GM19324 (cell line): Measurements from ENCODE around the gene ZBTB21.

Experiments
- ATAC-seq: cut with Tn5 transposase; IDR thresholded peaks from one replicate; pipeline ENCODE4 v1.9.1; 2021; ENCODE audit warnings: mild to moderate bottlenecking, moderate library complexity; ENCODE audit not compliant: unreplicated experiment, low FRiP score

ZBTB21 gene

DNA sequence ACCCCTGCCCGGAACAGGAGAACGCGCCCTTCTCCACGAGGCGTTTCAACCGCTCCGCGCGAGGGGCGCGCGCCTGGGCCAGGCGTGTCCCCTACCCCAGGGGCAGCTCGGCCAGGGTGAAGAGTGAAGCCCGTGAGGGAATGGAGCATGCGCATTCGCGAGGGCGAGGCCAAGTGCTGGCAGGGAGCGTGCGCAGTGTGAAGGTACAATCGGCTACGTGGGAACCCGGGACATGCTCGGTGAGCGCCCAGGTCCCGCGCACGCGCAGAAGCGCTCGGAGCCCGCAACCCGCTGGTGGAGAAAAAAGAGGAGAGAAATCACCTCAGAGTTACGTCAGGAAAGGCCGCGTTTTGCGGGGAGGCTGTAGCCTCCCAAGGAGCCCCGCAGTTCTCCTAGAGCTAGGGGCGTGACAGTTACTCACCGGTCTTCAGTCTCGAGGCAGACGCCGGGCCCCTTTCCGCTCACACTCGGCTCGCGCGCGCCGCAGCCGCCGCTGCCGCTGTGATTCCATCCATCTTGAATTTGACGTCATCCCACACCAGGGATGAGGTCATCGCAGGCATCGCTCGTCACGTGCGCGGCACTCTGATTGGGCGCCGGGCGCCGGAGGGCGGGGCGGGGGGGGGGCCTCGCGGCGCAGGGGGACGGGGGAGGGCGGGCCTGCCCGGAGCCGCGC is at the start of gene ZBTB21:
Gene ZBTB21, minus strand, starts transcription at position 530 of the 676 bp plus-strand sequence. CDS start 16,265 bp downstream, outside the sequence.
- ATAC-seq, result peak; percentile 72

DNA sequence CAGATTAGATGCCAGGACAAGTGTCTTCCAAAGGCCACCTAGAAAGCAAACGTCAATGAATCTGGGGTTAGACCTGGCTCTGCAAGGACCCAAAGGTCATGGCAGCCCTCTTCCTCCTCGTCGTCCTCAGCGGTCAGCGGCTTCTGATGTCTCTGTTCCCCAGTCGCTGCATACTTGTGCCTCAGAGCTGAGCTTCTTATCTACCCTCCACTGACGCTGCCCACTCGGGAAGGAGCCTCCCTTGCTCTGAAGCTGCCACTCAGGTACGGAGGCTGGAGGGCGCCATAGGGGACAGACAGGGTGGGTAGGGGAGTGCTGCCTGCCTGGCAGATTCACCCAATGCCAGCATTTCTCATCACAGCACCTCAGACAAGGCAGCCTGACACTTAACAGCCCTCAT is 49.6 kb upstream of the ZBTB21 start:
- ATAC-seq, result no peak

DNA sequence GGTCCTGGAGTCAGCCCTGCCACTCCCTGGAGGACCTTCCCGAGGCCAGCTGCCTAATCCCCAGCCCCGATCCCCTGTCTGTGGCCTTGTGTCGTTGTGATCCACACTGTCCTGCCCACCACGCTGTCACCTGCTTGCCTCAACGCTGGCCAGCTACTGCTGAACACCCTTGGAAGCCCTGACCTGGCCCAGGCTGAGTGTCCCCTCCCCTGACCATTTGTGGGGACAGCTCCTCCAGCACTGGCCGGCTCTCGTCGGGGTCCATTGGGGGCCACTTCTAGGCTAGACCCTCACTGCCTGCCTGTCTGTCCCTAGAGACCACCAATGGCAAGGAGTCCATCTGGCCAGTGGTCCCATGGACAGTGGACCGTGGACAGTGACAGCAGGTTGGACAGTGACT is 49.0 kb upstream of the ZBTB21 start:
- ATAC-seq, result no peak

DNA sequence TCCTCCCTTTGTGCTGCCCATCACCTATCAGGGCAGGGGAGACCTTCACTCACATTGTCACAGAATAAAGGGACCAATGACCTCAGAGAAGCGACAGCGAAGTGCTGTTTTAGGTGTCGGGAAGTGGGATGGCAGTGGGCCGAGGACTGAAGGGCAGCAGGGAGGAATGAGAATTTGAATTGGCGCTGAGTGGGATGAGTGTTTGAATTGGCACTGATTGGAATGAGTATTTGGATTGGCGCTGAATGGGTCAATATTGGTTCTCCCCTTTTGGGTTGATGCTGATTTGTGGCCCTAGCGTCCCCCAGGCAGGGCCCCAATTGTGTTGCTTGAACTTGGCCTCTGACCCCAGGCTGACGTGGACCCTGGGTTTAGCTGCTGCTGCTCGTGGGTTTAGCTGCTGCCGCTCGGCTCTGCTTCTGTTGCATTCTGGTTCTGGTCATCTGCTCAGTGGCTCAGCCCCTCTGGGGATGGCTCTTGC is 48.5 kb upstream of the ZBTB21 start:
- ATAC-seq, result no peak

DNA sequence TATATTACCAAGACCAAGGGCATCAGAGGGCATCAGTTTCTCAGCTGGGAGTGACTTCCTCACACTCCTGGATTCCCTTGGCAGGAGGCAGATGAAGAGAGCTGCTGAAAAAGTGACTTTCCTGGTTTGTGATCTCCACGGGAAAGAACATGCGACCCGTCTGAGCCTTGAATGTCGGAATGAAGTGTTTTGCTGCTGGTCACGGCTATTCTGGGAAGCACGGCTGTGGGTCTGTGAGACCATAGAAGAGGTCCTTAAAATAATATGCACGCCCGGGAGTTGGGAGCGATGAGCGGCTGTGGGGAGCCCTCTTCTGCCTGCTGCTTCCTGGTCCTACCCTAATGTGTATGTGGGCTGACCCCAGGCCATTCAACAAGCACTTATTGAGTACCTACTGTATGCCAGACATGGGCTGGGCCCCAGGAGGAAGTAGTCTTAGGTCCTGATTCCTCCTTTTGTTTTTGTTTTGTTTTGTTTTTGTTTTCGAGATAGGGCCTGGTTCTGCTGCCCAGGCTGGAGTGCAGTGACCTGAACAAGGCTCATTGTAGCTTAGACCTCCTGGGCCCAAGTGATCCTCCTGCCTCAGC is 47.8 kb upstream of the ZBTB21 start:
- ATAC-seq, result no peak

- no peak for ATAC-seq
Observed at GRCh38 chr21:42056996-42057689, 47.0 kb upstream of the ZBTB21 start.

- ATAC-seq, result no peak
Observed at GRCh38 chr21:42056468-42056867, 46.3 kb upstream of the ZBTB21 start.

DNA sequence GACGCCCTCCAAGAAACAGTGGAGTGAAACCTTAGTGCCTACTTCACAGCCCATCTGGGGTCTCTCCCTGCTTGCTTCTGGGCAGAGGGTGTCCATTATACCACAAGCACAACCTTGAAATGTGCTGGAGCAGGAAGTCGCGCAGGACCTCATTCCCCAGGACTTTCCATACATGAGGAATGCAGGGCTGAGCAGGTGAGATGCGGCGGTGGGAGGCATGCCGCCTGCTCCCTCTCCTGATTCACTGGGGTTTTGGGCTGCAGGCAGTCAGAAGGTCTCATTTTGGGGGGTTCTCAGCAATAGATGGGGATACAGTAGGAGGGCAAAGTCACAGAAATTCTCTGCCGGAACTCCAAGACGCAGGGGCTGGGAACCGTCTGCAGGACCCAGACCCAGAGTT is 45.3 kb upstream of the ZBTB21 start:
- no peak for ATAC-seq

DNA sequence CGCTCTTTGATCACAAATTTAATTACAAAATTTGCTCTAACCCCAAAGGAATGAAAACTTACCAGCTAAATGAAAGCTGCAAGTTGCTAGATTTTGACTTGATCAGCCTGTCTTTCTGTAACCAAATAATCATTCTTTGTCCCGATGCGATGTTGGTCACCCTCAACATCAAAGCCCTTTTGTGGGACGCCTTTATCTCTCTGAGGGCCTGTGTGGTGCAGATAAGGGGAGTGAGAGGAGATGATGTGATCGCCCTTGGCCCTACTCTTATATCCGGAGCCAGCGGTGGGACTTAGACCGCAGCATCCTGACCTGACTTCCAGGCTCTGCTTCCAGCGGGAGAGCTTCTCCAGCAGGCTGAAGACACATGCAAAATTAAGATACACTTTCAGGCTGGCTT is 41.6 kb upstream of the ZBTB21 start:
- no peak for ATAC-seq

GRCh38 chr21:42049578-42050430 is 39.6 kb upstream of the ZBTB21 start:
- ATAC-seq, result no peak

DNA sequence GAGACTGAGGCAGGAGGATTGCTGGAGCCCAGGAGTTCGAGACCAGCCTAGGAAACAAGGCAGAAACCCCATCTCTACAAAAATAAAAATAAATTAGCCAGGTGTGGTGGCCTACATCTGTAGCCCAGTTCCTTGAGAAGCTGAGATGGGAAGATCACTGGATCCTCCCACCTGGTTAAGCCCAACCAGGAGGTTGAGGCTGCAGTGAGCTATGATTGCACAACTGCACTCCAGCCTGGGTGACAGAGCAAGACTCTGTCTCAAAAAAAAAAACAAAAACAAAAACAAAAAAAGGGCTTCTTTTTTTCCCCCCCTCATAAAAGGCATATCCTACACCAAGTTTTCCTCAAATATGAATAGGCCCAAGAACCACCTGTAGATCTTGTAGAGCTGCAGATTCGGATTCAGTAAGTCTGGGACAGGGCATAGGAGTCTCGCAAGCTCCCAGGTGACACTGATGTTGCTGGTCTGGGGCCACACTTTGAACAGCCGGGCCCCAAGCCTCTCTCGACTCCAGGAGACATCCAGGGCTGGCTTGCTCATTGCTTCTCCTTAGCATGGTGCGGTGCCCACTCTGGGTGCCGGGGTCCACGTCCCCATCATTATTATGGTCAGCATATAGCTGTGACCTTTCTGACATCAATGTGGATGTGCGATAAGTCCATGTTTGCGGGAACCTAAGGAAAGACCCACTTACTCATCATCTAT is 38.9 kb upstream of the ZBTB21 start:
- ATAC-seq, result no peak

DNA sequence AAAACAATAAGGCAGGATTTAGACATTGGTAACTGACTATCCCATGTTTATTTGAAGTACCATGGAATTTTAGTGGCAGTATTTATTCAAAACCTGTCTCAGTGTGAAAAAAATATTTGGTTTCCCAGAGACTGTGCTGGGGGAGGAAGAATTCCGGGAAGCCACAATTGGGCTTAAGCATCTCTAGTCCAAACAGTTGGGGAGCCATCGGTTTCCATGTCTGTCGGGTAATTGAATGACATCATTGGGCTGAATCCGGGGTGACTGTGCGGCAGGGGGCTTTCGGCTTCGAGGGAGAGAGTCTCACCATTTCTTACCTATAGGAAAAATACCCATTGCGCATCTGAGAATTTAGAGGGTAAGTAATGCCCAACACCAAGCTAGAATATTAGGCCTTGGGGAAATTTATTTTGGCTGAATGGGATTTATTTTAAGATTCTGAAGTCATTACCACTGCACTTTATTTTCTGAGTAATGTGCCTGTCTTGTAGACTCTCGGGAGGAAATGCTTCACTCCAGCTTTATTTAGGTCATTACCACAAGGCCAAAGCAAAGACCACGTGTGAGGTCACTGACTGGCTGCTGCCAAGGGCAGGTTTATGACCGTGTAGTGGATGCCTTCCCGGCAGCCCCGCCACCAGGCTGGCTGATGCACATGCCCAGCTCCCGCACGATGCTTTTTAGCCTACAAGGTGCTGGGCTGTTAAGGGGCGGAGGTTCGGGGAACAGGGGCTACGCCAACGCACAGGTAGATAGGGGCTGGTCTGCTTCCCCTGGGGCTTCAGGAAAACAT is 37.9 kb upstream of the ZBTB21 start:
- no peak for ATAC-seq

DNA sequence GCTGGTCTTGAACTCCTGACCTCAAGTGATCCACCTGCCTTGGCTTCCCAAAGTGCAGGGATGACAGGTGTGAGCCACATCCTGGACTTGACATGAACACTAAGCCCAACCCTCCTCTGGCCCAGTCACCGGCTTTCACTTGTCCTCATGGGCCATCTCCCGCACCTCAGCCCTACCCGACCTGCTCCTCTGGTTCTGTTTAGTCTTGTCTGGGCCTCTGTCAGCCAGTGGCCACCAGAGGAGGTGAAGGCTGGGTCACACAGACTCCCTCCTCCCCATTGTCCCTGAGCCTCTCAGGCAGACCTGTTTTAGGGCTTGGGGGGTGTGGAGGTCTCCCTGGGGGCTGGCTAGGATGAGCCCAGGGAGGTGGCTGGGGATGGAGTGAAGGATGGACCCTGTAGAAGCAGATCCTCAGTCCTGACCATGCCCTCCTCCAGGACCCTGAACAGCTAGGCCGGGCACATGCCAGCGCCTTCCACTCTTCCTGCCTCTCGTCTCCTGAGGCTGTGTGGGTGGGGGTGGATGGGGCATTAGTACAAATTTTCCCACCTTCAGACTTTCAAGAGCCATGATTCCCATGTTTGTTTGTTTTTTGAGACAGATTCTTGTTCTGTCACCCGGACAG is 34.8 kb upstream of the ZBTB21 start:
- no peak for ATAC-seq

GRCh38 chr21:42043961-42044360 is 33.8 kb upstream of the ZBTB21 start:
- ATAC-seq, result no peak

DNA sequence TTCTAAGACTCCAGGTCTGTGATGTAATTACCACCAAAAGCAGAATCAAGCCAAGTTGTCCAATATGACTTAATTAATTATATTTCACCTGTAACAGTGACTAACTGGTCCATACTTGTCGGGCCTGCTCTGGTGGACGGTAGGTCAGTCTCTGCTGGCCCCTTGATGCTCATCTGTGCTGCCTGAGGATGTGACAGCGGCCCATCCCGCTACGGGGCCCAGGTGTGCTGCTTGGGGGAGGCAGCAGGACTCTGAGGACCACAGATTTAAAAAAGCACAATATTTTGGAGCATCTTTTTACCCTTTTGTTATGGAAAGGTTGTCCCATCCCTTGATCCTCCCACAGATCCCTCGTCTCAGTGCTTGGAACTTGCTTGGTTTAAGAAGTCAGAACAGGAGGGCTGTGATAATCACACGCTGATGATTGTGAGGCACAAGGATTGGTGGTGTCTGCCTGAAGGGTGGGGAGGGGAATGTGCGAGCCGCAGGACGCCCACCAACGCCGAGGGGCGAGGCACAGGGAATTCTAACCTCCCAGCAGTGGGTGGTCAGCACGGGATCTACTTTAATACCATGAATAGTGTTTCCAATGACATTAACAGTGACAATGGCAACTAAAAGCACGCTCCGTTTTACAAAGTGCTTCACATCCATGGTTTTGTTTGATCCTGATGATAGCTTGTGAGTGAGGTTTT is 33.2 kb upstream of the ZBTB21 start:
- ATAC-seq, result no peak

- ATAC-seq, result no peak
Observed at GRCh38 chr21:42042651-42043050, 32.5 kb upstream of the ZBTB21 start.

GRCh38 chr21:42041711-42042110 is 31.6 kb upstream of the ZBTB21 start:
- ATAC-seq, result no peak

DNA sequence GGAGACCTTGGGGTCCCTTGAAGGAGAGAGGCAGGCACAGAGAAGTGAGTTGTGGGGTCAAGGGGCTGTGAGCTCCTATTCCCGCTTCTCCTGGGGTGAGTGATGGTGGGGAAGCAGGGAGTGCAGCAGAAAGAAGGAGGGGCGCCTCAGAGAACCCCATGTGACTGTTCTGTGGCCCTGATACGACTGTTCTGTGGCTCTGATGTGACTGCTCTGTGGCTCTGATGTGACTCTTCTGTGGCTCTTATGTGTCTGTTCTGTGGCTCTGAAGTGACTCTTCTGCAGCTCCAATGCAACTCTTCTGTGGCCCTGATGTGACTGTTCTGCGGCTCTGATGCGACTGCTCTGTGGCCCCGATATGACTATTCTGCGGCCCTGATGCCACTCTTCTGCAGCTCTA is 31.1 kb upstream of the ZBTB21 start:
- ATAC-seq, result no peak
